Mesenteric fat pad (tissue), 1 donor: Measurements from ENCODE around the gene RMI2. TPM values are rescaled to one million over a fixed set of nuclear protein-coding genes. Genes with fewer than 3 reads are reported as not detected.
"Not testable (repeated sequence)": the region's sequence is repeated elsewhere in the genome, so short reads cannot be mapped to it uniquely, and the experiment has no call there.

Experiments used
- DNase-seq: peaks from one replicate; pipeline ENCODE4 v3.0.0-alpha.2; 2020; ENCODE audit warnings: low spot score
- long read RNA-seq: library from polyadenylated mRNA; unstranded; transcript quantifications from one replicate; pipeline ENCODE4 v2.0.0, GENCODE V29; 2020
- total RNA-seq: library from RNA; stranded (reverse); fragmentation: NEBNext Ultra II Directional; extraction: Animal tissue kit (Norgen Biotek cat#: 25700); gene quantifications from one replicate; pipeline ENCODE4 v1.2.1, GENCODE V29; 2021
- donor health status: DM: yes; HTN: yes; CAD: no.

RMI2 gene
- 0.45 TPM for total RNA-seq
- long read RNA-seq, partial matches to known transcripts, result 0 of 3 reads
- long read RNA-seq, other reads (novel, unspliced or antisense), result 3 of 3 reads

GRCh38 chr16:11345040-11345862 lies at the start of gene RMI2:
TSS of gene RMI2 (plus strand) at chr16:11345459. CDS start at chr16:11345472, 13 bp downstream.
- DNase-seq, result peak; percentile 98

- no peak for DNase-seq
Observed at GRCh38 chr16:11295672-11296071, 49.6 kb upstream of the RMI2 start.

- DNase-seq, result no peak
Observed at GRCh38 chr16:11296351-11296705, 48.9 kb upstream of the RMI2 start.

GRCh38 chr16:11296706-11297491 lies 48.4 kb upstream of the RMI2 start:
- no peak for DNase-seq

GRCh38 chr16:11297492-11298142 lies 47.6 kb upstream of the RMI2 start:
- no peak for DNase-seq

GRCh38 chr16:11298143-11298900 lies 46.9 kb upstream of the RMI2 start:
- no peak for DNase-seq

GRCh38 chr16:11298950-11299547 lies 46.2 kb upstream of the RMI2 start:
- not testable (repeated sequence) for DNase-seq

- no peak for DNase-seq
Observed at GRCh38 chr16:11299865-11300559, 45.2 kb upstream of the RMI2 start.

GRCh38 chr16:11300560-11300892 lies 44.7 kb upstream of the RMI2 start:
- DNase-seq, result no peak

GRCh38 chr16:11301645-11302501 lies 43.4 kb upstream of the RMI2 start:
- no peak for DNase-seq

GRCh38 chr16:11302977-11303376 lies 42.3 kb upstream of the RMI2 start:
- DNase-seq, result no peak

- no peak for DNase-seq
Observed at GRCh38 chr16:11303405-11304138, 41.7 kb upstream of the RMI2 start.

GRCh38 chr16:11306381-11306780 lies 38.9 kb upstream of the RMI2 start:
- DNase-seq, result no peak

GRCh38 chr16:11306997-11307638 lies 38.1 kb upstream of the RMI2 start:
- no peak for DNase-seq

- DNase-seq, result no peak
Observed at GRCh38 chr16:11307639-11308492, 37.4 kb upstream of the RMI2 start.

GRCh38 chr16:11308493-11309283 lies 36.6 kb upstream of the RMI2 start:
- DNase-seq, result no peak
